NCI-H2171 treated with DMSO at 0.1 percent for 48 hours (cell line): ENCODE results near the gene SDK1.

Experiments used
- DNase-seq: peaks from one replicate; lab custom pipeline; 2025; lab: John Stamatoyannopoulos, UW

The SDK1 gene

GRCh38 chr7:3464900-3465622, 164.0 kb downstream of the SDK1 start:
- no peak for DNase-seq

GRCh38 chr7:3466261-3466660, 165.2 kb downstream of the SDK1 start:
- no peak for DNase-seq

GRCh38 chr7:3469641-3470040, 168.6 kb downstream of the SDK1 start:
- DNase-seq: no peak

- no peak for DNase-seq
These were observed 179.1 kb downstream of the SDK1 start for GRCh38 chr7:3480197-3480596.

GRCh38 chr7:3481435-3481834, 180.4 kb downstream of the SDK1 start:
- DNase-seq: no peak

DNA sequence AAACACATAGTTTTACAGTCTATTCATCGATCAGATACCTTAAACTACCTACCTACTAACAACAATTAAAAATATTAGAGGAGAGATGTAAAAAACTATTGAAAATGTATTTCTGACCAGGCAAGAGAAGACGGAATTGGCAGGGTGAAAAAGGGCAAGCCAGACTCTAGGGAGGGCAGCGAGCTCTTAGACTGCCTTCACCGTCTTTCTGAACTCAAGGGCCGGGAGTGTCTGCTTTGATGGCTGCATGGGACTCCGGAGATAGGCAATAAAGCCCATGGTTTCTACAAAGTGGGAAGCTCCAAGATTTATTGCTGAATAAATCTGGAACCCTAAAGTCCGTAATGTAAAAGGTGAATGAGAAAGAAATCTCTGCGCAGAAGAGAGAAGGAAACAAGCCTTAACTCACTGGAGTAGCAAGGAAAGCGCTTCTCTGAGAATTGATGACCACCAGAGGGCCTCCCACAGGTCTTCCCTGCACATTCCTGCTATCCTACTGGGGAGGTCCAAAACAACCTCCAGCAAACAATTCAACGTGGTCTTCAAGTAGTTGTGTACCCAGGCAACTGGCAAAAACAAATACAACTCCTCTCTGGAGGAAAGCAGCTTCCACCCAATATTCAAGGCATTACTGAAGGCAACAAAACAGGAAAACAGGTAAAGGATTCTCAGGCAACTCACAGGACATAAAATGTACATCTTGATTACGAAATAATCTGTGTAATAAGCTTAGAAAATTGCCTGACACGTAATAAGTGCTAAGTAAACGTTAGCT, 181.3 kb downstream of the SDK1 start:
- DNase-seq: peak; percentile 32

- DNase-seq: no peak
These were observed 185.8 kb downstream of the SDK1 start for GRCh38 chr7:3486841-3487240.

GRCh38 chr7:3488829-3489228, 187.8 kb downstream of the SDK1 start:
- DNase-seq: no peak

DNA sequence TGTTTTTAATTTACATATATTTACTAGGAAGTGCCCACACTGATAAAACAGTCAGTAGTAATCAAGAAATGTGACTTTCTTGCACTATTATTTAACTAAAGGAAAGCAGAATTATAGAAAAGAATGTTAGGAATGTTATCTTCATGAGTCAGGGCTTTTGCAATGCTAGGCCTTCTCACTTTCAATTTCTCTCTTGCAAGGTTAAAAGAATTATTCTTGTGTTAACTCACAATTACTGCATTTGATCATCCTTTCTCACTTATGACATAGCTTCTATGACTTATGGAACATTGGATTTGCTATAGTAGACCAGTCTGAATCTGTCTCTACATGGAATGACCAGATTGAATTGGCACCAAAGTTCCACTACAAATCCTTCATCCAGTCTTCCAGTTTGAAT, 192.4 kb downstream of the SDK1 start:
- DNase-seq: no peak

DNA sequence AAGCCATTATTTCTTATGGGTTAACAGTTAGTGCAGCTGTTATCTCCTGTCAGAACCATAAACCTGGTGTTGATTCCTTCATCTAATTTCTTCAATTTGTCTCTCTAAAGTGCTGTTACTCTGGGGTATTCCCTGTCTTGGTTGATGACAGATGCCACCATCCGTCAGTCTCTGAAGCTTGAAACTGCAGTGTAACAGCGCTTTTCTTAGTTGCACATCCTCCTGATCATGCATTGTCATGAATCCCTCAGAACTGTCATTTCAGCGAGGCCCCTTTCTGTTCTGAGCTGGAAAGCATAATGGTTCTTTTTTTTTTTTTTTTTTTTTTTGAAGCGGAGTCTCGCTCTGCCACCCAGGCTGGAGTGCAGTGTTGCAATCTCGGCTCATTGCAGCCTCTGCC, 193.9 kb downstream of the SDK1 start:
- peak; percentile 24 for DNase-seq

- DNase-seq: no peak
These were observed 194.5 kb downstream of the SDK1 start for GRCh38 chr7:3495530-3495929.

GRCh38 chr7:3495954-3496353, 194.9 kb downstream of the SDK1 start:
- DNase-seq: no peak

- DNase-seq: peak; percentile 41
These were observed 196.7 kb downstream of the SDK1 start for GRCh38 chr7:3497796-3498195.

DNA sequence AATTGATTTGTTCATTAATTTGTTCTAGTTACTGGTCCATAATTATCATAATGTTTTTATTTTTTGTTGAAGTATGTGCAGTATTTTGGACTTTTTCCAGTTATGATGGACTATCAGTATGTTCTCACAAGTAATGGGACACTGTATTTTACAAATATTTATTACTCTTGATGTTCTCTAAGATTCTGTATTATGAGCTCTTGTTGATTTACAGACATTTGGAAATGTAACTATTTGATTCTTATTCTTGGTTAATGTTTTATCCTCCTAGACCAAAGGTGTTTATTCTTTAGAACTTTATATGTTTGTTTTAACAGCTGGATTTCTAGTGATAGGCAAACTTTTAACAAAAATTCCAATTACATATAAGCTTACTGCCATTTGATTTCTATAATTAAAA, 200.6 kb downstream of the SDK1 start:
- DNase-seq: no peak

GRCh38 chr7:3504384-3504783, 203.3 kb downstream of the SDK1 start:
- DNase-seq: no peak

DNA sequence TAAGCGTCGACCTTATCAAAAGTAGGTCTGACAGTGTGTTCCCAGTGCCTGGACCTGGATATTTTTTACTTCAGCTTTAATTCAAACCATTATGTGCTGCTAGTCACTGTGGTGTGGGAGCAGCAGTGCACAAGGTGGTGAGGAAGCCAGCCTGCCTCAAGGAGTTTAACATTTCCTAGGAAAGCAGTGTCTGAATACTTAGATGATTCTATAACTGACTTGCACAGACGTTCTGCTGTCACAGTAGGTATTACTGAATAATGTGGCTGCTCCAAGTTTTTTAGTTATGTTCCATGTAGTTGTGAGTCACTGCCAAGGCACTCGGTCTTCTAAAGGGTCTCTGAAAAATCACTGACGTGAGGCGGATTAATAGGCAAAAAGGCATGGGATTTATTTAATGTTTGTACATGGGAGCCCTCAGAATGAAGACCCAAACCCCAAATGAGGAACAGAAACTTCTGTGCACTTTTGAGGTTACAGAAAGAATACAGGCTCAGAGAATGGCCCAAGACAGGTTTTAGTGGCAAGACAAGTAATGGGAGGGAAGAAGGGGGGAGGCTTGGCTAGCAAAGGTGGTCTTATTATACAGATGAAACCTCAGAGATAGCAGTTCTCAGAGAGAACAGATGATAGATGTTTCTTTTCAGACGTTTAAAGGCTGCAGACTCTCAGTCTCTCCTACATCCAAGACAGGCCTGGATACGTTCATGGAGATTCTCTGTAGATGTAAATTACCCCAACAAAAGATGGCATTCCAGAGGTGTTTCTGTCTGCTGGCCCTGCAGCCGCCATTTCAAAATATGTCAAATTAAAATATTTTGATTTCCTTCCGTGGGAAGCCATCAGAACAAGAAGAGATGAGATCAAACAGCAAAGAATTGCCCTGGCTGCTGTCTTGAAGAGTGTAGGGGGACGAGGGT, 209.3 kb downstream of the SDK1 start:
- DNase-seq: no peak

- DNase-seq: no peak
These were observed 216.3 kb downstream of the SDK1 start for GRCh38 chr7:3517344-3517743.

- DNase-seq: no peak
These were observed 217.5 kb downstream of the SDK1 start for GRCh38 chr7:3518546-3518945.

- peak; percentile 88 for DNase-seq
These were observed 219.2 kb downstream of the SDK1 start for GRCh38 chr7:3520206-3520605.

- DNase-seq: no peak
These were observed 226.6 kb downstream of the SDK1 start for GRCh38 chr7:3527496-3528124.

DNA sequence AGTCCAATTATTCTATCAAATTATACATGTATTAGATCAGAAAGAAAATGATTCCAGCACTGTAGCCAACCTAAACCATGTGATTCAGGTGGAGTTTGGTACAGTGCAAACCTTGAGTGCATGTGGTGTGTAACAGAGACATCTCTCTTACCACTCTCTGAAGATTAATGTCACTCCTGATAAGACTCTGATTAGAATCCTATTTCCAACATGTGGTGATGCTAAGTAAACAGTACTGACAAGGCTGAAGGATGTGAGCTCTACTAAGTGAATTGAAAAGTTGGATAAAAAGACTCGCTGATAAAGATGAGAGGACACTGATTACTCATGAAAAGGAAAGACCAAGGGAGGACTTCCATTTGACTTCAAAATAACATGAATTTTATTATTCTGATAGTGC, 232.0 kb downstream of the SDK1 start:
- DNase-seq: peak; percentile 26
